Skin of body (tissue), 2 donors: ENCODE measurements around the gene MZF1. TPM values are rescaled to one million over a fixed set of nuclear protein-coding genes. Genes with fewer than 3 reads are reported as not detected.
"Not testable (repeated sequence)": the region's sequence is repeated elsewhere in the genome, so short reads cannot be mapped to it uniquely, and the experiment has no call there.

Experiments used
- DNase-seq: peaks from one replicate; lab custom pipeline; 2025; lab: John Stamatoyannopoulos, UW
- total RNA-seq: library from RNA; depleted of rRNA; stranded (reverse); fragments of >200 nt; gene quantifications from one replicate; pipeline ENCODE4 v1.2.3, GENCODE V29; 2014

The MZF1 gene
- total RNA-seq, 1 donor from 2014 or later, result 11.0 TPM

DNA sequence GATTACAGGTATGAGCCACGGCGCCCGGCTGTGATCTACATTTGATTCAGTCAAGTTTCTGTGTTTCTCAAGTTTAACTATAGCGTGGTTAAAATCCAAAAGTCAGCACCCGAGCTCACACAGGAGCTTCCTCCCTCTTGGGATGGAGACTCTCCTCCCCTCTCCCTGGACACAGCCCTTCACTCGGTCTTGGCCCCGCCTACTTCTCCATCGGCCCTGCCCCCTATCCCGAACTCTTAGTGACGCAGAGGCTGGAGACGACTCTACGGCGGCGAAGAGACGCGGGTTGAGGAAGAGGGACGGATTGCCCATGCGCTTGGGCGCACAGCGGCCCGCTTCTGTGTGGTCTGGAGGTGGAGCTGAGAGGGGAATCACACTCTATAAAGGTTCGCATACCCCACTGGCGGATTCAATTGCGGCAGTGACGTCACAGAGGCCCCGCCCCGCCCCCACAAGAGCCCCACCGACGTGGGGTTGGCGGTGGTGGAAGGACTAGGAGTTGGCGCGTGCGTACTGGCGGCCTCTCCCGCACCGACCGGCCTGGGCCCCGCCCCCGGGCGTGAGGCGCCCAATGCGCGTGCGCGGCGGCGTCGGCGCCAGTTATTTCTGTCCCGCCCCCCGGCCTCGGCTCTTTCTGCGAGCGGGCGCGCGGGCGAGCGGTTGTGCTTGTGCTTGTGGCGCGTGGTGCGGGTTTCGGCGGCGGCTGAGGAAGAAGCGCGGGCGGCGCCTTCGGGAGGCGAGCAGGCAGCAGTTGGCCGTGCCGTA is 29.1 kb downstream of the MZF1 start, which contains the start of gene TRIM28:
TRIM28 (plus strand) TSS at position 239 of the 765 bp plus-strand sequence. CDS start 694 bp downstream, outside the sequence.
- DNase-seq, result no peak

DNA sequence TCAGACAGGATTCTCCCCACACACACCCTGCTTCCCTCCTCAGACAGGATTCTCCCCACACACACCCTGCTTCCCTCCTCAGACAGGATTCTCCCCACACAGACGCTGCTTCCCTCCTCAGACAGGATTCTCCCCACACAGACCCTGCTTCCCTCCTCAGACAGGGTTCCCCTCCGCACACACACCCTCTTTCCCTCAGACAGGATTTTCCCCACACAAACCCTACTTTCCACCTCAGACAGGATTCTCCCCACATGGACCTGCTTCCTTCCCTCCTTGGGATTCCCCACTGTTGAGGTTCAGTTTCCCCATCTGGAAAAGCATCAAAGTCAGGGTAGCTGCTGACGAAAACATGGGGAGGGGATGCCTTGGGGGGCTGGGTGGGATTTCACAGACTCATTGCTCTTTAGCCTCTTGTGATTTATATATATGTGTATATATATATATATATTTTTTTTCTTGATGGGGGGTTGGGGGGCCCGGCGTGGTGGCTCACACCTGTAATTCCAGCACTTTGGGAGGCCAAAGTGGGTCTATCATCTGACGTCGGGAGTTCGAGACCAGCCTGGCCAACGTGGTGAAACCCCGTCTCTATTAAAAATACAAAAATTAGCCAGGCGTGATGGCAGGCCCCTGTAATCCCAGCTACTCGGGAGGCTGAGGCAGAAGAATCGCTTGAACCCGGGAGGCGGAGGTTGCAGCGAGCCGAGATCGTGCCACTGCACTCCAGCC is 30.3 kb downstream of the MZF1 start:
- DNase-seq, result not testable (repeated sequence)

DNA sequence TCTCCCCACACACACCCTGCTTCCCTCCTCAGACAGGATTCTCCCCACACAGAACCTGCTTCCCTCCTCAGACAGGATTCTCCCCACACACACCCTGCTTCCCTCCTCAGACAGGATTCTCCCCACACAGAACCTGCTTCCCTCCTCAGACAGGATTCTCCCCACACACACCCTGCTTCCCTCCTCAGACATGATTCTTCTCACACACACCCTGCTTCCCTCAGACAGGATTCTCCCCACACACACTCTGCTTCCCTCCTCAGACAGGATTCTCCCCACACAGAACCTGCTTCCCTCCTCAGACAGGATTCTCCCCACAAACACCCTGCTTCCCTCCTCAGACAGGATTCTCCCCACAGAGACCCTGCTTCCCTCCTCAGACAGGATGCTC is 34.0 kb downstream of the MZF1 start:
- DNase-seq, result not testable (repeated sequence)

DNA sequence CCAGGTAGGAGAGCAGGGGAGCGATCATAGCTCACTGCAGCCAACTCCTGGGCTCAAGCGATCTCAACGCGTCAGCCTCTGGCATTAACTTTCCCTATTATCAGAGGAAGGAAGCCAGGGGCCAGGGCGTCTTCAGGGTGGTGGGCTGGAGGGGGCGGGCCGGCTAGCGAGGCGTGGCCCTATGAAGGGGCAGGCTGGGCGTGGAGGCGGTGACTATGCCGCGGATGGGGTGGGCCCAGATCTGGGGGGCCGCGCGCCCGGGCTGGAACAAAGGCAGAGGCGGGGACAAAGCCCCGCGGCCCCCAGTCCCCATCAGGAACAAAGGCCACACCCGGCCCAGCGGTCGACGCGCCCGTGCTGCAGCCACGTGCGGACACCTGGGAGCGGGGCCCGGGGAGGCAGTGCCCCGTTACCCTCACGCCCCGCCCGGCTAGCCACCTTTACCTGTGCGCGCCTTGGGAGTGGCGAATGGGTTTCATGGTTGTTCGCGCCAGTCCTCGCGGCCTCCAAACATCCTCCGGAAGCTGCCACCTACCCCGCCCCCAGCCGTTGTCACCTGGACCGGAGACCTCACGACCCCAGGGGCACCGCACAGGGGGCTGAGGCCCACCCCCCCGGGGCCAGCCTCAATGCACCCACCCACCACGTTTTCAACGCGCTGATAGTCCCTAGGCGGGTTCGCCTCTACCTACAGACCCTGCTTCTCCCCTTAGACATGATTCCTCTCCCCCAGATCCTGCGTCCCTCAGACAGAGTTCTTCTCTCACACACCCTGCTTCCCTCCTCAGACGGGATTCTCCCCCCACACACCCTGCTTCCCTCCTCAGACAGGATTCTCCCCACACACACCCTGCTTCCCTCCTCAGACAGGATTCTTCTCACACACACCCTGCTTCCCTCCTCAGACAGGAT is 34.6 kb downstream of the MZF1 start:
- peak; percentile 55 for DNase-seq

DNA sequence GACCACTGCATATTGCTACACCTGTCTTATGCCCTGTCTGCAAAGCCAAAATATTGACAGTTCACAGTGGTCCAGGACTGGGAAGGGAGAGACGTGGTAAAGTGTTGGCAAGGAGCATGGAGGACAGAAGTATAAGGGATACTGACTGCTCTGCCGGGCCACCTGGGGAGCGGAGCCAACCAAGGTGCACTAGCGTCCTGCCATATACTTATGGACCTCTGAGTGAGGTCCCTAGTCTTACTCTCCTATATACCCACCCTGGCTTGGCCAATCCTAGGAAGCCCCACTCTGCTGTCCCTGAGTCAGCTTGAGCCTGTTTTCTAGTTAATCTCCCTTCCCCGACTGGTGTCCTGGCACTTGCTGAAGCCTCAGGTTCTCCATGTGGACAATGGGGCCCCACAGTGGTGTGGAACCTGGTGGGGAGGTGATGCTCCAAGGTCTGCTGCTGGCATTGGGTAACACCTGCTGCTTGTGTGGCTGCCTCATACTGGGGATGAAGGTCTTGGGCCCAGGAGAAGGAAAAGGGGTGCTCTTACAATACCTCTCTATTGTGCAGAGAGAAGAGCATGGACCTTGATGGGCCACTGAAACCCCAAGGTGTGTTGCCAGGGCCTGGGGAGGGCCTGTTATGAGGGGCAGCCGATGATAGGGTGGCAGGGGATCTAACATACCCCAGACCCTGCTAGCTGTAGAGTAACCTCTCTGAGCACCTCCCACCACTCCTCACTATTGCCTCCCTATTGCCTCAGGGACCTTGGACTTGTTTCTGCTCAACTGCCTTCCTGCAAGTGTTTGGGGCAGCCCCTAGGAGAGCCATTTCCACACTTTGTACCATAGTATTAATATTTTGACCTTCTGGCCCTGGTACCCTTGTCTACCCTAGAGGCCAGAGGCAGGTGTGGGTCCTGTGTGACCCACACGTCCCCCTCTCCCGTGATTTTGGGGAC is 36.0 kb downstream of the MZF1 start:
- no peak for DNase-seq

DNA sequence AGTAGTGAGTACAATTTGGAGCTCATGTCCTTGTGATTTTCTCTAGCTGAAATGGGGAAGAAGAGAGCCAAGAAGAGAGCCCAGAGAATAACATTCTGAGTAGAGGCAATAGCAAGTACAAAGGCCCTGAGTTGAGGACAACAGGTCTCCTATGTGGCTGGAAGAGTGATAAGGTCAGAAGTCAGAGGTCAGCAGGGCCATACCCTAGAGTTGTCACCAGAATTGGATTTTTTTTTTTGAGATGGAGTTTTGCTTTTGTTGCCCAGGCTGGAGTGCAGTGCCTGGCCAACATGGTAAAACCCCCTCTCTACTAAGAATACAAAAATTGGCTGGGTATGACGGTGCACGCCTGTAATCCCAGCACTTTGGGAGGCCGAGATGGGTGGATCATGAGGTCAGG is 37.3 kb downstream of the MZF1 start:
- no peak for DNase-seq

DNA sequence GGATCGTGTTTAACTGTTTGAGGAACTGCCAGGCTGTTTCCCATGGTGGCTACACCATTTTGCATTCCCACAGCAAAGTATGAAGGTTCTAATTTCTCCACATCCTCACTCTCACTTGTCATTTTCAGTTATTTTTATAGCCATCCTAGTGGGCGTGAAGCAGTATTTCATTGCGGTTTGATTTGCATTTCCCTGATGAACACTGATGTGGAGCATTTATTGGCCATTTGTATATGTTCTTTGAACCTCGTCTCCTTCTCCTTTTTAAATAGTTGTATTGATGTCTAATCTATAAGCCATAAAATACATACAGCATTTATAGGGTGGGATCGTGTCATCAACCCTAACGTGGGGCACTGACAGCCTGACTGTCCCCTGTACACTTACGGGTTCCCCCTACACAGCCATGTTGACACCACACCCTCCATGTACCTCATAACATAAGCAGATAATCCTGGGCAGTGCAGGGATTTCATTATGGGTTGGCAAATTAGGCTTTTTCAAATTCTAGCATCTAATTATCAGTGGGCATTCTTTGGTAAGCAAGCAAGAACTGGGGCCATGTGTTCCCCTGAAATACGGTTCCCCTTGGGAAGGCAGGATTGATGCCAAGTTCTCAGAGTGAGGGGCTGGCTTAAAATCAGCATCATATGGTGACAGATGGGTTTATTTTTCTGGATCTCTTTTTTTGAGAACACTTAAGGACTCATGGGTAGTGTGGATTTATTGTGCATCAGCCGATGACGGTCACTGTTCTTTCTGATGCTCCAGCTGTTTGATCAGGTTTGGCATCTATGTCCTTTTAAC is 41.9 kb downstream of the MZF1 start:
- no peak for DNase-seq

DNA sequence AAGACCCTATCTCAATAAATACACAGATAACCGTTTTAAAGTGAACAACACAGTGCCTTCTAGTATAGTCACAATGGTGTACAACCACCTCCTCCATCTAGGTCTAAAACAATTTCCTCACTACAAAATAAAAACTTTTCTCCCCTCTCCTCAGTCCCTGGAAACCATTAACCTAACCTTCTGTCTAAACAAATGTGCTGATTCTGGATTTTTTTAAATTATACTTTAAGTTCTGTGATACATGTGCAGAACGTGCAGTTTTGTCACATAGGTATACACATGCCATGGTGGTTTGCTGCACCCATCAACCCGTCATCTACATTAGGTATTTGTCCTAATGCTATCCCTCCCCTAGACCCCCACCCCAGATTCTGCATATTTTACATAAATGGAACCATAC is 43.7 kb downstream of the MZF1 start:
- no peak for DNase-seq

DNA sequence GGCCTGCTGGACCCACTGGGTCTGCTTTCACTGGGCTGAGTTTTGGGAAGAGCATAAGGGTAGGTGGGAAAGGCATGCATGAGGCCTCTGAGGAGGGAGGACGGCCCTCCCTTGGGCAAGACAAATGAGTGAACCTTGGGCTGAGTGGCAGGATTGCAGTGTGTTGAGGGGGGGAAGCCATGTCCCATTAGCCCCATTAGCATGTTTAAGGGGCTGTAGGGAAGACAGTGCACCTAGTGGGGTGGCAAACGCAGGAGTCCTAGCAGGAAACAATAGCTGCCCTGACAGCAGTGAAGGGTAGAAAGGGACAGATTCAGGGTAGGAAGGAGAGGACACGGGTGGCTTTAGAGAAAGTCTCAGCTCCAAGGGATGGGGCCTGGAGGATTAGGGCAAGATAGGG is 50.4 kb downstream of the MZF1 start:
- no peak for DNase-seq

DNA sequence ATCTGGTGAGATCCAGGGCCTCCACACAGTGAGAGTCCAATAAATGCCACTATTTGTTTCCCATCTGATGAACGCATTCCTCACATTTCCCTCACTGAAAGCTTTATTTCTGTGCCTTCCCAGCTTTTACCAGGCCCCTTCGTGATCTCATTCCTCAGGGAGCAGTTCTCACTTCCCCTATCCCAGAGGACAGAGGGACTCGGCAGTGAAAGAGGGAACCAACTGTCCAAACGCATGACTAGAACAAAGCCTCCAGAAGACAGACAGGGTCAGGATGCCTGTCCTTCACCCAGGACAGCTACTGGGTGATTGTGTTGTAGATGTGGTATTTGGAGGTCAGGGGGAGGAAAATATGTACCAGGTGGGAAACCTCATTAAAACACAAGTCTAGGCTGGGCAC is 51.5 kb downstream of the MZF1 start:
- no peak for DNase-seq

DNA sequence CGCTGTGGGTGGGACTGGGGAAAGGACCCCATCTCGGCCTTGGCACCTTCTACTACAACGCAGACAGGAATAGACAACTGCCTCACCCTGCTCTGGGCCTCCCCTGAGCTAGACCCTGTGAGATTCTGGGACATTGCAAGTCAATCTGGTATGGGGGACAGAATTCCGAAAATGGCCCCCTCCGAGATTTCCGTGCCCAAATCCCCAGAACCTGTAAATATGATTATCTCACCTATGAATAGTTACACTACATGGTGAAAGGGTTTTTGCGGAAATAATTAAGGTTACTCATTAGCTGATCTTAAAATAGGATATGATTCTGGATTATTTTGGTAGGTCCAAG is 52.9 kb downstream of the MZF1 start:
- no peak for DNase-seq

DNA sequence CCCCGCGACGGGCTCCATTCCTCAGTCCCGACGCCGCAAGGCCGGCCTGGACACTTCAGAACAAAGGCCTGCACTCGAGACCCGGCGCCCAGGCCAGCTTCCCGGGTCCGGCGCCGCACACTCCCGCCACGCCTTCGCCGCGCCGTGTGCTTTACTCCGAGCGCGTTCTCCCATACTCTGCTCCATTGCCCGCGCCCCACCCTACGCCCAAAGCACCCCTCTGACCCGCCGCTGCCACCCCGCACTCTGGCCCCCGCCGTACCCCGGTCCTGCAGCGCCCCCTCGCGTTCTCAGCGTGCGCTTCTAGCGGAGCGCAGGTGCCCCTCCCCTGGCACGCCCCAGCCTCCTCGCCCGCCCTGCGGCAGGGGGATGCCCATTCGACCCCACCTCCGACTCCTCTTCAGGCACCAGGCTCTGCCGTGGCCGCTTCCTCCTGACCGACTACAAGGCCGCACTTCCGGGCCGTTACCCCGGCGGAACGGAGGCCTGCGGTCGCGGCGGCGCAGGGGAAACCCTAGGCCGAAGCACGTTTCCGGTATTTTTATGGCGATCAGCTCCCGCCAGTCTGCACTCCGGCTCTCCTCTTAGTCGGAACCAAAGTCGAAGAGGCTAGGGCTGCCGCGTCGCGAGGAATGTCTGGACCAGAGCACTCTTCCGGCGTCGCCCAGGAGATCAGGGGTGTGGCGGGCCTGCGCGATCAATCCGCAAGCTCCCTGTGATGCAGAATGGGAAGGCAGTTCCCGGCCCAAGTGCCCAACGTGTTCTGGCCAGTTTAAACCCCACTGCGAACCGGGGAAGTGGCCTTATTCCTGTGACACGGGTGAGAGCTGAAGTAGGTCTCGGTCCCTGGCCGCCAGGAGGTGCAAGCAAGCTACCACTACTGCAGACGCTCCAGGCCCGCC is 53.5 kb downstream of the MZF1 start, which contains the start of gene ZBTB45:
ZBTB45 (minus strand) TSS at position 456 of the 902 bp plus-strand sequence. CDS start 2,137 bp downstream, outside the sequence.
- peak; percentile 96 for DNase-seq

DNA sequence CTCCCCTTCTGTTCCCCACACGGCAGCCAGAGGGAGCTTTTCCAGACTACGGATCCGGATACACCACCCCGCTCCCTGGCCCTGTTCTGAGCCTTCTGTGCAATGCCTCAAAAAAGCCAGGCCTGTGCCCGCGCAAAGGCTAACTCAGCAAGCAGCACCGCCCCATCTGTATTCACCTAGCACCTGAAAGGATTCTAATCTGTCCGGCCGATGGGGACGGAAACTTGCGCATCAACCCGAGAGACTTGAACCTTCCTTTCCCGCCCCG is 54.1 kb downstream of the MZF1 start:
- peak; percentile 62 for DNase-seq

DNA sequence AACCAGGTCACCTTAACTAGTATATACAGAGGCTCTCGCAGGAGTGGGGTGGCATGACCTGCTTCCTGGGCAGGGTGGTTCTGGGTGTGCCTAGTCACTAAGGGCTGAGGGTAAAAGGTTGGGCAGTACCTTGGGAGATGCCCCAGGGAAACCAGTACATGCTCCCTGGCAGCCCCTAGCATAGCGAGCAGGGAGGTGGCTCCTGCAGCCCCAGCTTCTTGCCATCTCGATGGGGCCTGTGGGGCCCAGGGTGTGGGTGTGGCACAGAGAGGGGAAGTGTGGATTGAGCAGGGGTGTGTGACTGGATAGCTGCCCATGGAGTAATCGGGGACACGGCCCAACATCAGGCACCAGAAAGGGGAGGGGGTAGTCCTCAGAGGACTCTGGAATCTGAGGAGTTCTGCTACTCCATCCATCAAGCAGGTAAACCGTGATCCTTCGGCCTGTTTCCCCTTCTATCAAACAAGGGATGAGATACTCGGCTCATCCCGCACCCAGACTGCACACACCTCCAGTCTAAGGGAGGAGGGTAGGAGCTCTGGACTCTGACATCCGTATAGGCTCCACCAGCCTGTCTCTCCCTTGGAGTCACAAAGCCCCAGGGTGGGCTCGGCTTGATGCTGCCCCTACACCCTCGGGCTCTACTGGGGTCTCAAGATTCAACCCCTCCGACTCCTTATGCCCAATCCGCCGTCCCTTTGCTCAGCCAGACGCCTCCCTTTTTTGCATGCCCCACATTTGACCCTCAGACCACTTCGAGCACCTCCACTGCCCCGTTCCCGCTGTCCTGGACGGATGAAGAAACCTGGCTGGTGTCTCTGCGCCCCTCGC is 54.7 kb downstream of the MZF1 start:
- DNase-seq, result no peak

DNA sequence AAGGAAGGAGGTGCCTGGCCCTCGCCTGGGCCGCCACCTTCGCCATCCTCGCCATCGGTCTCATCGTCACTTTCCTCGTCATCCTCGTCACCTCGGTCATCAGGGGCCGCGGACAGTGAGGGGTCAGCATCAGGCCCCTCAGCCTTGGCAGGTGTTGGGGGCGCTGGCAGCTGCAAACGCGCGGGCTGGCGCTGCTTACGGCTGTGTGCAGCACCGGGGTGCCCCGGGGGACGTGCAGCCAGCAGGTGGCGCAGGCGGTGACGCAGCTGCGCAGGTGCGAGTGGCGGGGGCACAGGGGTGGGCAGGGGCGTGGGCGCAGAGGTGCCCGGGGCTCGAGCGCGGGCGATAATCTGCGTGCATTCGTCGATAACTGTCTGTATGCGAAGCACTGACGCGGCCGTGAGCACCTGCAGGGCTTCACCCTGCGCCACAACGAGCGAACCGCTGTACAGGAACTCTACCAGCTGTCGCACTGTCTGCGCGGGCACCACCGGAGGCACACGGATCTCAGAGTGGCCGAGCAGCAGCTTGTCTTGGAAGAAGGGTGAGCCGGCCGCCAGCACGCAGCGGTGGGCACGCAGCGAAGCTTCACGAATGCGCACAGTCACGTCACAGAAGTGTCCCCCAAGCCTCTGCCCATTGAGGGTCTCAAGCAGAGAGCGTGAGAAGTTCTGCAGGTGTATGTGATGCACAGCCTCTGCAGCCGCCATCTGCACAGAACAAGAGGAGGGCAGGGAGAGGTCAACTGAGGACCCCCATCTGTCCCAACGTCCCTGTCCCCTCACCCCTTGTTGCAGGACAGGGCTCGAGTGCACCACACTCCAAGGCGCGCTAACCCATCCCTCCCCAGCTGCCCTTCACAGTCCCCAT is 55.9 kb downstream of the MZF1 start:
- no peak for DNase-seq

DNA sequence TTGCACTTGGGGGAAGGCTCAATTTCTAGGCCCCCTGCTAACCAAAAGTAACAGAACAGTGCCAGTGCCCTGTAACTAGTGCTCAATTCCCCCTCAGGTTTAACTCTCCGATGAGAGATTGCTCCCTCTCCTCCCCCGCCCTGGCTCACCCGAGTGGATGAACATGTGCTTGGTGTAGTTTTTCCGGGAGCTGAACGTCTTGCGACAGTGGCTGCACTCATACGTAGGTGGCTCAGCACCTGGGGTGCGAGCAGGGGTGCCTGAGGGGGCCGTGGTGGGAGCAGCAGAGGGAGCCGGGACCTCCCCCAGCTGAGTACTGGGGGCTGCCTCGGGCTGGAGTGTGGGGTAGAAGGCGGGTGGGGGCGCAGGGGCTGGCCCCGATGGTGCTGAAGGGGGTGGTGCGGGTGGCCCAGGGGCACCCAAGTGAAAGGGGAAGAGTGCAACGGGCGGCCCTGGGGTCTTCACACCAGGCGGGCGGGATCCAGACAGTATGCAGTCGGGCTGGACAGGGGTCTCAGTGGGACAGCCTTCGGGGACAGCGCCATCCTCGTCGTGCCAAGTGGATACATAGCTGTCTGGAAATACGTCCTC is 56.8 kb downstream of the MZF1 start:
- DNase-seq, result no peak

DNA sequence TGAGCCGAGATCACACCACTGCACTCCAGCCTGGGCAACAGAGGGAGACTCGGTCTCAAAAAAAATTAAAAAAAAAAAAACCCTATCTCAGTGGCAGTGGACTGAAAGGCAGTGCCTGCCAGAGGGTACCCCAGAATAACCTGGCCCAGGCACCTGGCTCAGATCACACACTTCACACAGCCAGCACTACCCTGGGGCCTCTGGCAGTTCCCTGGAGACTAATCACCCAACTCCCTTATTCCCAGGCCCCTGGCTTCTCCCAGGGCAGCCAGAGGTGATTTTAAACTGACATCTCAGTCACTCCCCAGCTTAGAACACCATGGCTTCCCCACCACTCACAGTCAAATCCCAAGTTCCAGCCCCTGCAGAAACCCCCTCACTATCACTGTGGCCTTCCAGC is 57.9 kb downstream of the MZF1 start:
- DNase-seq, result no peak
